Suprapubic skin (tissue), 4 donors: ENCODE results near the gene UGT1A4. TPM values are rescaled to one million over a fixed set of nuclear protein-coding genes. Genes with fewer than 3 reads are reported as not detected.

Experiments
- DNase-seq, 2 donors: peaks; one replicate each; pipeline ENCODE4 v3.0.0-alpha.2; 2019; ENCODE audit warnings: low spot score in 2 of 2
- H3K27ac ChIP-seq: fragments of 200-600 bp; sonication (generic); one replicate; pipeline ENCODE4 v1.5.1; 2019
- H3K27me3 ChIP-seq: fragments of 200-600 bp; sonication (generic); one replicate; pipeline ENCODE4 v1.5.1; 2019
- H3K36me3 ChIP-seq: fragments of 200-600 bp; sonication (generic); one replicate; pipeline ENCODE4 v1.5.1; 2019
- H3K4me1 ChIP-seq: fragments of 200-600 bp; sonication (generic); one replicate; pipeline ENCODE4 v1.5.1; 2019
- H3K4me3 ChIP-seq: fragments of 200-600 bp; sonication (generic); one replicate; pipeline ENCODE4 v1.5.1; 2019; ENCODE audit warnings: mild to moderate bottlenecking
- H3K9me3 ChIP-seq: fragments of 200-600 bp; sonication (generic); one replicate; pipeline ENCODE4 v1.5.1; 2019
- CTCF ChIP-seq, 2 donors: fragments of 200-600 bp in 1 of 2; fragments of 450-650 bp in 1 of 2; sonication (generic) in 1 of 2; IDR thresholded peaks; one replicate each; pipeline ENCODE4 v1.5.1; 2016 to 2019; ENCODE audit warnings: antibody characterized with exemption in 2 of 2, mild to moderate bottlenecking in 1 of 2, moderate library complexity in 1 of 2
- EP300 ChIP-seq: sonication (generic); formaldehyde crosslinking; IDR thresholded peaks from one replicate; pipeline ENCODE4 v1.6.1; 2017; ENCODE audit warnings: antibody characterized with exemption
- POLR2A ChIP-seq, 2 donors: fragments of 450-650 bp; IDR thresholded peaks; one replicate each; pipeline ENCODE4 v1.6.1; 2017; ENCODE audit warnings: antibody characterized with exemption in 2 of 2, mild to moderate bottlenecking in 2 of 2, moderate library complexity in 2 of 2
- POLR2AphosphoS5 ChIP-seq, 3 donors: sonication (generic); formaldehyde crosslinking; IDR thresholded peaks; one replicate each; pipeline ENCODE4 v1.6.1; 2017; ENCODE audit warnings: antibody characterized with exemption in 3 of 3
- WGBS: methylation state at CpG from one replicate; pipeline ENCODE4 v1.1.5; 2018; 5-methylcytosine and 5-hydroxymethylcytosine counted together
- total RNA-seq, 4 donors: library from RNA; depleted of rRNA; stranded (reverse); fragments of >200 nt; gene quantifications; one replicate each; pipeline ENCODE4 v1.1.0, GENCODE V29; 2016

UGT1A4 gene
- total RNA-seq, 4 donors from 2014 or later = 1.8 to 2.6 (median 2.3) TPM; not detected in 1

GRCh38 chr2:233779722-233780121, 61.2 kb downstream of the UGT1A4 start:
- Histone ChIP-seq H3K36me3 (no peaks in the 10 kb centered on the region), H3K9me3 (no peaks in the 10 kb centered on the region), H3K4me3 (no peak overlapping the region), H3K27me3 (peaks cover 3% of the 10 kb centered on the region), H3K27ac (no peak overlapping the region), H3K4me1 (no peaks in the 10 kb centered on the region)
- WGBS = 91% methylated on average over 4 of the region's 4 CpGs
- TF ChIP-seq EP300 = no peak
- no peak for TF ChIP-seq CTCF (IDR thresholded peaks at IDR 0.05)
- no peak for TF ChIP-seq POLR2AphosphoS5 (IDR thresholded peaks at IDR 0.05)
- TF ChIP-seq POLR2A (IDR thresholded peaks at IDR 0.05) = no peak
- DNase-seq = no peak

- H3K9me3 ChIP-seq = no peaks in the 10 kb centered on the region
- H3K27ac ChIP-seq = no peak overlapping the region
- H3K4me1 ChIP-seq = no peaks in the 10 kb centered on the region
- peaks cover 3% of the 10 kb centered on the region for H3K27me3 ChIP-seq
- 86% methylated on average over 4 of the region's 4 CpGs for WGBS
- no peak for TF ChIP-seq CTCF (IDR thresholded peaks at IDR 0.05)
- no peak for TF ChIP-seq POLR2A (IDR thresholded peaks at IDR 0.05)
- TF ChIP-seq EP300 = no peak
- TF ChIP-seq POLR2AphosphoS5 (IDR thresholded peaks at IDR 0.05) = no peak
- H3K36me3 ChIP-seq = no peaks in the 10 kb centered on the region
- H3K4me3 ChIP-seq = no peak overlapping the region
- no peak for DNase-seq
These were observed 62.2 kb downstream of the UGT1A4 start for GRCh38 chr2:233780771-233781170.

- WGBS = 91% methylated on average over 6 of the region's 7 CpGs
- no peak overlapping the region for H3K4me3 ChIP-seq
- H3K4me1 ChIP-seq = no peaks in the 10 kb centered on the region
- no peaks in the 10 kb centered on the region for H3K36me3 ChIP-seq
- H3K9me3 ChIP-seq = no peaks in the 10 kb centered on the region
- no peak overlapping the region for H3K27ac ChIP-seq
- no peak for DNase-seq
- H3K27me3 ChIP-seq = no peaks in the 10 kb centered on the region
- TF ChIP-seq EP300 (no peak), POLR2AphosphoS5 (IDR thresholded peaks at IDR 0.05) (no peak), POLR2A (IDR thresholded peaks at IDR 0.05) (no peak), CTCF (IDR thresholded peaks at IDR 0.05) (no peak)
These were observed 71.0 kb downstream of the UGT1A4 start for GRCh38 chr2:233789554-233789953.

- Histone ChIP-seq H3K27me3 (no peaks in the 10 kb centered on the region), H3K36me3 (no peaks in the 10 kb centered on the region), H3K4me1 (no peaks in the 10 kb centered on the region), H3K27ac (no peak overlapping the region), H3K4me3 (no peak overlapping the region), H3K9me3 (no peaks in the 10 kb centered on the region)
- 86% methylated on average over 18 of the region's 18 CpGs for WGBS
- TF ChIP-seq POLR2A (IDR thresholded peaks at IDR 0.05) = no peak
- no peak for TF ChIP-seq EP300
- TF ChIP-seq CTCF (IDR thresholded peaks at IDR 0.05) = no peak
- no peak for TF ChIP-seq POLR2AphosphoS5 (IDR thresholded peaks at IDR 0.05)
- DNase-seq = no peak
These were observed 72.8 kb downstream of the UGT1A4 start for GRCh38 chr2:233791151-233791882.

- 77% methylated on average over 9 of the region's 9 CpGs for WGBS
- TF ChIP-seq POLR2A (IDR thresholded peaks at IDR 0.05) (no peak), EP300 (no peak), POLR2AphosphoS5 (IDR thresholded peaks at IDR 0.05) (no peak), CTCF (IDR thresholded peaks at IDR 0.05) (no peak)
- H3K36me3 ChIP-seq = no peaks in the 10 kb centered on the region
- DNase-seq = no peak
- H3K27ac ChIP-seq = no peak overlapping the region
- no peaks in the 10 kb centered on the region for H3K27me3 ChIP-seq
- no peaks in the 10 kb centered on the region for H3K4me1 ChIP-seq
- no peak overlapping the region for H3K4me3 ChIP-seq
- no peaks in the 10 kb centered on the region for H3K9me3 ChIP-seq
These were observed 73.4 kb downstream of the UGT1A4 start for GRCh38 chr2:233791883-233792329.
